GM19239 (cell line): ENCODE results near the gene MGAT5B.

Experiments
- DNase-seq: peaks from one replicate; pipeline ENCODE4 v3.0.0; 2011; ENCODE audit warnings: low spot score; ENCODE audit not compliant: insufficient read length
- FAIRE-seq: peaks from 2 replicates; lab custom pipeline; 2011; peaks lifted over from hg19 to GRCh38; lab: Jason Lieb, UNC

The MGAT5B gene

DNA sequence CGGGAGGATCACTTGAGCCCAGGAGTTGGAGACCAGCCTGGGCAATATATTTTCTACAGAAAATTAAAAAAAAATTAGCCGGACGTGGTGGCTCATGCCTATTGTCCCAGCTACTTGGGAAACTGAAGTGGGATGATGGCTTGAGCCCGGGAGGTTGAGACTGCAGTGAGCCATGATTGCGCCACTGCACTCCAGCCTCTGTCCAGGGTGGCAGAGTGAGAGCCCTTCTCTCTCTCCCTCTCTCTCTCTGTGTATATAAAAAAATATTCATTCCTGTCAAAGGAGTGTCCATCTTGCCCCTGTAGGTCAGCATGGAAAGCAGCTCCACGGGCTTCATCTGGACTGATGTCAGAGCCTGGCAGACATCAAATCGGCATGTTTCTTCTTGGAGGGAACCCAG is 31.2 kb downstream of the MGAT5B start:
- no peak for FAIRE-seq

DNA sequence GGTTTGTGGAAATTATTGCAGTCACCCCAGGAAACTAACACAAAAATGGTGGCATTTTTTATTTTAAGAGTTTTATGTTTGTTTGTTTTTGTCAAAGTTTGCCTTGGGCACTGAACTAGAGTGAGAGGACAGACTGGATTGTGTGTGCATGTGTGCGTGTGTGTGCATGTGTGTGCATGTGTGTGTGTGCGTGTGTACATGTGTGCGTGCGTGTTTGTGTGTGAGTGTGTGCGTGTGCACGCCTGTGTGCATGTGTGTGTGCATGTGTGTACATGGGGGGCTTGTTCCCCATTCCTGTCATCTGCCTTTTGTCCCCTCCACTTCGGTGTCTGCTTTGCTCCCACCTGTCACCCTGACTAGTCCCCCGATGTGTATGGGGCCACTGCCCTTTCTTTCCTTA is 32.5 kb downstream of the MGAT5B start:
- DNase-seq (no peak), FAIRE-seq (no peak)

More for the DNA sequence above, 31.2 kb downstream of the MGAT5B start:
- DNase-seq = no peak

DNA sequence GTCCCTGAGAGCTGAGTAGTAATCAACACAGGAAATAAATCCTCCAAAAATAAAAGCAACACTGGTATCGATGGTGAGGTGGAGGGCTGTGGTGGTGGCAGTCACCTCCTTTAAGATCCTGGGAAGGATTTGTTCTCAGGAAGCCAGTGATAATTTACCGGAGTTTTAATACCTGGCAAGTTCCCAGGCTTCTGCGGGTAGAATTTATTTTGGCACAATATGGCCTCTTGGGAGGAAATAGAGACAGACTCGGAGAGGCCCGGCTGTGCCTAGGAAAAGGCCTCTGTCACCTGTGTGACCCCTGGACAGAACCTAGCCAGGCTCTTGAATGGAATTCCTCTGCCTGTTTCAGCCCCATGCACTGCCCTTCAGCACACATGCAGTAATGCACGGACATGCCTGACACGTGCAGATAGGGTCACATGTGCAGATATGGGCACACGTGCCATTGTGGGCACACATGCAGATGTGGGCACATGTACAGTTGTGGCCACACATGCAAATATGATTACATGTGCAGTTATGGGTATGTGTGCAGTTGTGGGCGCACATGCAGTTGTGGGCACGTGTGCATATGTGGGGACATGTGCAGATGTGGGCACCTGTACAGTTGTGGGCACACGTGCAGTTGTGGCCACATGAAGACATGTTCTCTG is 33.5 kb downstream of the MGAT5B start:
- DNase-seq (no peak), FAIRE-seq (no peak)

GRCh38 chr17:76902476-76902875 is 34.3 kb downstream of the MGAT5B start:
- FAIRE-seq = no peak
- no peak for DNase-seq

DNA sequence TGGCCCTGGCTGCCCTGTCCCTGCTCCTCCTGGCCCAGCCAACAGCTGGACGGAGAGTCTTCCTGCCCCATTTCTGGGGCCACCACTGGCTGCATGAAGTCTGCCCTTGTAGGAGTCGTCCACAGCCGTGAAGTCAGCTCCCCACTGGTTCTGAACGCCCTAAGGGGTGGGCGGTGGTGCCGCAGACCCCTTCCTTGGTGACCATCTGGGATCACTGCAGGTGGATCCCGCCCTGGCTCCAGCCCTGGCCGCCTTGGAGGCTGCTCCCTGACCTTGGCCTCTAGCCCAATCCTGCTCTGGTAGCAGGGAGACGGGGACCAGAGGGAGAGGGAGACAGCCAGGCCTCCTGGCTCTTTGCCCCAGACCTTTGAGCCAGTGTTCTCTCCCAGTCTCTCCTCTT is 35.4 kb downstream of the MGAT5B start:
- FAIRE-seq (no peak), DNase-seq (no peak)

GRCh38 chr17:76904116-76904515 is 35.9 kb downstream of the MGAT5B start:
- no peak for FAIRE-seq
- DNase-seq = no peak

- FAIRE-seq (no peak), DNase-seq (no peak)
Measured at GRCh38 chr17:76905036-76905435, 36.8 kb downstream of the MGAT5B start.

- FAIRE-seq (no peak), DNase-seq (no peak)
Measured at GRCh38 chr17:76905836-76906235, 37.6 kb downstream of the MGAT5B start.

DNA sequence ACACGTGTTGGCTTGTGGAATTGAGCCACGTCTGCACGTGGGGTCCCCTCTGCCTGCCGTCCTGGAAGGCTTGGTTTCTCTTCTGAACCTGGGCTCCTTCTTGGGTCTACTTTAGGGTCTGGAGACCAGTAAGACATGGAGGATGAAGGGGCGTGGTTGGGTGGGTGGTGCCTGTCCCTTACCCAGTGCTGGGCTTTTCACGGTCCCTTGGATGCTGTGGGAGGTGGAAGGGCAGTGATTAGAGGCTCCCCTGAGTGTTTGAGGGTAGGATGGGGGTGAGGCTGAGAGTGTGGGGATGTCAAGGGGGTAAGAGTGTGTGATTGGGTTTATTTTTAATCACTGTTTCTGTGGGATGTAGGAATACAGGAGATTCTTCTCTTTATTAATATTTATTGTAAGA is 38.3 kb downstream of the MGAT5B start:
- DNase-seq (no peak), FAIRE-seq (no peak)

GRCh38 chr17:76907352-76907751 is 39.1 kb downstream of the MGAT5B start:
- DNase-seq (no peak), FAIRE-seq (no peak)

DNA sequence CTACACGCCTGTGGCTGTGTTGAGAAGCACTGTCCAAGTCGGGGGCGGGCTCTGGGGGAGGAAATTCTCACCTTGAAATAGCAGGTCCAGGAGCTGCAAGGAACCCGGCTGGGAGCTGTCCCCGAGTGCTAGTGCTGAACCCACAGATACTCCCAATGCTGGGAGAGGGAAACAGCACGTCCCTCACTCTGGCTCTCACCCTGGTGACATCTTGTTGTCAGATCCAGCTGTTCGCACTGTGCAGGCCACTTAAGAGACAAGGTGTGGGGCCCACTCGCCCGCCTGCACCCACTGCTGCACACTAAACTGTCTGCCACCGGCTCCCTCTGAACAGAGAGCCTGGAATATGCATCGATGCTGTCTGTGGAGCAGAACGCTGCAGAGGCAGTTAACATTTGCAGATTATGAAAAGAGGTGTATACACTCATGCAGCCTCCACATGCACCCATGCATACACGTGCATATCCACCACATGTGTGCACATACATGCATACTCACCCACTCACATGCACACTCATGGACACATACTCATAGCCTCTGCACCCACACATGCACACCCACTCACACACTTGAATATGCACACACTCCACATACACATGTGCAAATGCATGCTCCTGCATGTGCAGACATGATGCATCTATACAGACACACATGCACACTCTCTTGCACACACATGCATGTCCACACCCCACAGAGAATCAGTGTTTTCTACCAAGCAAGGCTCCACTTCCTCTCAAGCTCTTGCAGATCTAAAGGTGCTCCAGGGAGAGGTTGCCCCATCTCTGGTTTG is 42.0 kb downstream of the MGAT5B start:
- DNase-seq (peak; percentile 53), FAIRE-seq (no peak)

- FAIRE-seq = no peak
Measured at GRCh38 chr17:76911299-76912017, 43.3 kb downstream of the MGAT5B start.

GRCh38 chr17:76912421-76913164 is 44.4 kb downstream of the MGAT5B start:
- FAIRE-seq = no peak

More at GRCh38 chr17:76911299-76912017, 43.3 kb downstream of the MGAT5B start:
- no peak for DNase-seq

DNA sequence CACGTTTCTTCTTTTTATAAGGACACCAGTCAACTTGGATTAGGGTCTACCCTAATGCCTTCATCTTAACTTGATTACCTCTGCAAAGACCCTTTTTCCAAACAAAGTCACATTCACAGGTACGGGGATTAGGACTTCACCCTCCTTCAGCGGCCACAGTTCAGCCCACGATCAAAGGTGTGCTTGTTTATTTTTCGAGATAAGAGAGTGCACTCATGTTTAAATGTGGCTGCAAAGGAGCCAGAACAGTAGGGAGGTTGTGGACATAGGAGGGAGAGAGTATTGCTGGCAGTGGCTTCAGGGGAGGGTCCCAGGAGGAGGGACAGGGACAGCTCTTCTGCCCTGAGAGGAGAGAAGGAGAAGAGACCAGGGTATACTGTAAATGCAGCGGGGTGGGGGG is 46.7 kb downstream of the MGAT5B start:
- no peak for FAIRE-seq

More at GRCh38 chr17:76912421-76913164, 44.4 kb downstream of the MGAT5B start:
- DNase-seq = no peak

DNA sequence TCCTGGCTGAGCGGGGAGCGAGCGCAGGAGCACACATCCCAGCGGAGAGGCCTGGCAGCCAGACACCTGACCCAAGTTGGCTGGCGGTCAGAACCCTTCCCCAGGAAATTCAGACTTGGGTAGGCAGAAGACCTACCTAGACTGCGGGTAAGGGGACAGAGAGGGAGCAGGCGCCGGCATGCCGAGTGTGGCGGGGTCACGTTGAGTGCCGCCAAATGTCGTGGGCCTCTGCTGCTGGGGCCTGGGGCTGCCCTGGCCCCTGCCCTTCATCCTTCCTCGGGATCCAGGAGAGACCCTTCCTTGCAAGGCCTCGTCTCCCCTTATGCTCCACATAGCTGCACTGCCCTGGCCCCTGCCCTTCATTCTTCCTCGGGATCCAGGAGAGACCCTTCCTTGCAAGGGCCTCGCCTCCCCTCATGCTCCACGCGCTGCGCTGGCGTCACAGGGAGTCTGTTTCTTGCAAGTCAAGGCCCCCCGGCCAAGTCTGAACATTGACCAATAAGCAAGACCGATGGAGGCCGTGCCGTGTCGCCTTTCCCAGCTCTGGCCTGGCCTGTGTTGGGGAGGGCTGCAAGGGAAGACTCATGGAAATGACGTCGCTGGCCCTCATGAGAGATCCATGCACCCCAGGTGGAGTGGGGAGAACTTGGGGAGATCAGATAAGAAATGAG is 47.8 kb downstream of the MGAT5B start:
- DNase-seq (no peak), FAIRE-seq (no peak)

More for the DNA sequence above, 46.7 kb downstream of the MGAT5B start:
- DNase-seq = no peak

GRCh38 chr17:76917829-76918228 is 49.6 kb downstream of the MGAT5B start:
- FAIRE-seq (no peak), DNase-seq (no peak)

GRCh38 chr17:76918811-76919210 is 50.6 kb downstream of the MGAT5B start:
- DNase-seq (no peak), FAIRE-seq (no peak)

- FAIRE-seq = no peak
- no peak for DNase-seq
Measured at GRCh38 chr17:76920364-76921139, 52.3 kb downstream of the MGAT5B start.
